Natural killer cell (primary cell): ENCODE measurements around the gene XRRA1. TPM values are rescaled to one million over a fixed set of nuclear protein-coding genes. Genes with fewer than 3 reads are reported as not detected.

ENCODE experiments used
- ATAC-seq, 3 donors: fragments of 150-1000 bp in 2 of 3; fragments of 200-7000 bp in 1 of 3; cut with Tn5 transposase; 1 replicate in 1 of 3; 2 replicates in 2 of 3; pipeline ENCODE4 v1.10.0; 2021; ENCODE audit warnings: mild to moderate bottlenecking in 2 of 3, moderate library complexity in 2 of 3
- DNase-seq, 2 donors: peaks; one replicate each; pipeline versions ENCODE4 v3.0.0 to v3.0.0-alpha.2; 2013 to 2021; ENCODE audit warnings: mixed read lengths in 1 of 2
- H3K27ac ChIP-seq: one replicate; pipeline ENCODE4 v1.5.1; 2013; ENCODE audit warnings: mild to moderate bottlenecking, low read length
- H3K27me3 ChIP-seq: one replicate; pipeline ENCODE4 v1.6.1; 2013; ENCODE audit warnings: low read length; ENCODE audit not compliant: control insufficient read depth, insufficient read depth
- H3K36me3 ChIP-seq: one replicate; pipeline ENCODE4 v1.6.1; 2013; ENCODE audit warnings: low read length; ENCODE audit not compliant: control insufficient read depth, insufficient read depth
- H3K4me1 ChIP-seq: one replicate; pipeline ENCODE4 v1.6.1; 2013; ENCODE audit warnings: low read length; ENCODE audit not compliant: control insufficient read depth, insufficient read depth
- H3K4me3 ChIP-seq: one replicate; pipeline ENCODE4 v1.5.1; 2013; ENCODE audit warnings: low read length
- H3K9me3 ChIP-seq: one replicate; pipeline ENCODE4 v1.6.1; 2013; ENCODE audit warnings: low read length; ENCODE audit not compliant: control insufficient read depth, insufficient read depth
- H3K27ac Mint-ChIP-seq, 2 donors: one replicate each; pipeline ENCODE4 v1.8.0; 2022; ENCODE audit warnings: mild to moderate bottlenecking in 2 of 2, mixed read lengths in 2 of 2, moderate library complexity in 1 of 2
- H3K27me3 Mint-ChIP-seq, 2 donors: one replicate each; pipeline ENCODE4 v1.8.0; 2022; ENCODE audit warnings: low read depth in 2 of 2, mixed read lengths in 2 of 2
- H3K36me3 Mint-ChIP-seq: one replicate; pipeline ENCODE4 v1.8.0; 2022; ENCODE audit warnings: mixed read lengths
- H3K4me1 Mint-ChIP-seq, 2 donors: one replicate each; pipeline ENCODE4 v1.8.0; 2022; ENCODE audit warnings: mixed read lengths in 2 of 2
- H3K4me3 Mint-ChIP-seq: one replicate; pipeline ENCODE4 v1.8.0; 2022; ENCODE audit warnings: mild to moderate bottlenecking, moderate library complexity, mixed read lengths
- H3K9me3 Mint-ChIP-seq, 2 donors: one replicate each; pipeline ENCODE4 v1.8.0; 2022; ENCODE audit warnings: mixed read lengths in 2 of 2
- CTCF ChIP-seq: fragments of 200-600 bp; IDR thresholded peaks from one replicate; pipeline ENCODE4 v1.8.0; 2022; ENCODE audit warnings: antibody characterized with exemption
- WGBS: methylation state at CpG from one replicate; pipeline ENCODE4 v1.1.7; 2013; ENCODE audit warnings: missing lambda C conversion rate; ENCODE audit not compliant: insufficient coverage; 5-methylcytosine and 5-hydroxymethylcytosine counted together
- intact Hi-C: fragments of 100-400 bp; cut with micrococcal nuclease; formaldehyde crosslinking; loops from one replicate; pipeline ENCODE4 v1.14.2; 2022
- total RNA-seq, 4 donors: library from RNA; stranded (reverse); fragments of 120-200 nt in 1 of 4; gene quantifications; one replicate each; pipeline versions ENCODE4 v1.2.3 to v1.2.4, GENCODE V29; 2013 to 2022

Gene XRRA1
- total RNA-seq, 3 donors from 2014 or later (not counting 1 experiment from before 2014, with no cell fraction given) = 12.7 to 14.3 (median 14.3) TPM

DNA sequence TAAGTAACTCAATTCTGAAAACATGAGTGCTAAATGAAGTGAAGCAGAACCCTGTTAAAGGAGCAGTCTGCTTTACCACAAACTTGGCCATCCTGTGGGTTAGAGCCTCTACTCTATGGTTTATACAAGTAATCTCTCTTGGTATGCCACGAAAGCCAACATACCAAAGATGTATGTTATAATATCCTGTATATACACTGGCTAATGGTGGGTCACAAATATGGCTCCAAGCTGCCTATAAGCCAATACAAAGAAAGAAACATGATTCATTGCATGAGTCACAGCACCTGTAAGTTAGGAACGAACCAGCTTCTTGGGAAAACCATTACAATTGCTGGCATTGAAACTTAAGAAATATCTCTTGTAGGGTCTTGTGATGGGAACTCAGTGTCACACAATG lies 16.1 kb downstream of the XRRA1 start:
- no peaks in the 10 kb centered on the region for H3K27me3 ChIP-seq
- 83% methylated on average over 1 of the region's 2 CpGs for WGBS
- H3K9me3 ChIP-seq = no peaks in the 10 kb centered on the region
- H3K4me1 ChIP-seq = peaks cover 4% of the 10 kb centered on the region
- Mint-ChIP-seq H3K27me3 (no peaks in the 10 kb centered on the region), H3K9me3 (no peaks in the 10 kb centered on the region), H3K4me3 (no peak overlapping the region), H3K27ac (peak overlapping the region; percentile 35 to 39), H3K4me1 (peaks cover 9% of the 10 kb centered on the region in 2 donors), H3K36me3 (peaks cover 16% of the 10 kb centered on the region)
- no peak for DNase-seq
- ATAC-seq = peak in 1 of 3 donors; percentile 30
- peaks cover 27% of the 10 kb centered on the region for H3K36me3 ChIP-seq
- intact Hi-C loops = no loop called here
- no peak for TF ChIP-seq CTCF
- no peak overlapping the region for H3K4me3 ChIP-seq
- H3K27ac ChIP-seq = no peak overlapping the region

DNA sequence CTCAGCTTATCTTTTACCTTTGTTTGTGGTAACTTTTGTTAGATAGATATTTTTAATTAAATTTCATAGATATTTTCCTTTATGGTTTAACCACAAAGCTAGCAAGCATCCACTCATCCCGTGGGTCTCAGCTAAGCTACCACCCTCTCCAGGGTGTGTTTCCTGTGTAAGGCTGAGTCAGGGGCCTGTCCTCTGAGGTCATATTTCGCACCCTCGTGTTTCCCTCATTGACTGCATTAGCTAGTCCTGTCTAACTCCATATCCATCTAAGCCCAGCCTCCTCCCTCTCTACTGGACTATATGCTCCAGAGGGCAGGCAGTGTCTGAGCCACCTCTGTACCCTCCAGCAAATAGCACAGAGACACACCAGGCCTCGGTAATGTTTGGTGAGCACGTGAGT lies 16.7 kb downstream of the XRRA1 start:
- intact Hi-C loops = no loop called here
- Mint-ChIP-seq H3K36me3 (peaks cover 16% of the 10 kb centered on the region), H3K27ac (peak overlapping the region; percentile 35 to 39), H3K9me3 (no peaks in the 10 kb centered on the region), H3K4me1 (peaks cover 9% of the 10 kb centered on the region in 2 donors), H3K4me3 (no peak overlapping the region), H3K27me3 (no peaks in the 10 kb centered on the region)
- 61% methylated on average over 5 of the region's 5 CpGs for whole genome bisulfite sequencing
- H3K36me3 ChIP-seq = peaks cover 27% of the 10 kb centered on the region
- peak; percentile 63 to 80 (median 76) for ATAC-seq
- H3K4me1 ChIP-seq = peaks cover 4% of the 10 kb centered on the region
- no peak overlapping the region for H3K4me3 ChIP-seq
- no peaks in the 10 kb centered on the region for H3K9me3 ChIP-seq
- H3K27ac ChIP-seq = no peak overlapping the region
- no peak for TF ChIP-seq CTCF
- H3K27me3 ChIP-seq = no peaks in the 10 kb centered on the region
- DNase-seq = no peak

DNA sequence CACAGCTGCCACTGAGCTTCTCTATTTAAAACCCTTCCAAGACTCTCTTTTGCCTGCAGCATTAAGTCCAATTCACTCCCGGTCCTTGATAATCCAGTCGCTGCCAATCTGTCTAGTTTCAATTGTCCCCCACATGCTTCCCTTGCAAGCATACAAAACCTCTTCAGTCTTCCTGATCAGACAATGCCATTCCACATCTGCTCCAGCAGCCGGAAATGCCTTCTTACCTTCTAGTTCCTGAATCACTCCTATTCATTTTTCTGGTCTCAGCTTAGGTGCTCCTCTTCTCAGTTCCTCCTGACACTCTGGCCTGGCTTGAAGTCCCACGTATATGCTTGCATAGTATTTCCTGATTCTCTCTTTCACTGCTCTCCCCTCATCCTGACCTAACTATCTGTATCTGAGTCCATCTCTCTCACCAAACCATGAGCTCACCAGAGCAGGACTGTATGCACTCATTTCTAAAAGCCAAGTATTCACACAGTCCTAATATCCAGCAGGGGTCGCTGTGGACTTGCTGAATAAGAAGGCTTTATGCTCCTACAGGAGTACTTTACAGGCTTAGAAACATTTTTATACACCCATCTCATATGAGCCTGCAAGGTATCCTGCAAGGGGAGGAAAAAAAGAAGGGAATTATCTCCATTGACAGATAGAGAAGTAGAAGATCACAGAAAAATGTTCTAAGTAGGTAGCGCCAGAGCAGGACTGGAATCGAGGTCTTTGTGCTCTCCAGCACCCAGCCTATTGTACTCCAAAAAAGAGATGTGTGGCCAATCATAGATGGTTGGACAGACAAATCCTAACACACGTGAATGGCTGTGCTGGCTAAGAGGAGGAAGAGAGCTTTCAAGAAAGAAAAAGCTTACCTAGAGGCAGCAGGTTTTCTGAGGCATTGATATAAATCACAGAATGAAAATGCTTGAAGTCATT lies 19.2 kb downstream of the XRRA1 start:
- peak; percentile 81 to 88 (median 82) for ATAC-seq
- 72% methylated on average over 8 of the region's 8 CpGs for WGBS
- peak; percentile 28 to 90 for DNase-seq
- peaks cover 9% of the 10 kb centered on the region in 2 donors for H3K4me1 Mint-ChIP-seq
- no peaks in the 10 kb centered on the region for H3K27me3 ChIP-seq
- intact Hi-C loops = loop anchor here (1.0 to 5.0 kb wide), 4 partner anchors 103 to 319 kb away; no protein-coding TSS in a partner anchor
- no peak overlapping the region for H3K27ac Mint-ChIP-seq
- H3K9me3 ChIP-seq = no peaks in the 10 kb centered on the region
- peaks cover 4% of the 10 kb centered on the region for H3K4me1 ChIP-seq
- H3K27me3 Mint-ChIP-seq = no peaks in the 10 kb centered on the region
- H3K9me3 Mint-ChIP-seq = no peaks in the 10 kb centered on the region
- TF ChIP-seq CTCF = peak; percentile 95
- no peak overlapping the region for H3K4me3 ChIP-seq
- peaks cover 6% of the 10 kb centered on the region for H3K36me3 Mint-ChIP-seq
- H3K36me3 ChIP-seq = peaks cover 7% of the 10 kb centered on the region
- no peak overlapping the region for H3K4me3 Mint-ChIP-seq
- H3K27ac ChIP-seq = no peak overlapping the region
